ENCODE data around the gene SND1. TPM values are rescaled to one million over a fixed set of nuclear protein-coding genes. Genes with fewer than 3 reads are reported as not detected.

The SND1 gene
- total and polyA plus RNA-seq, 4 donors = 50.3 to 150 (median 105) TPM

GRCh38 chr7:127706766-127707165 is 54.8 kb downstream of the SND1 start:
- no peak for DNase-seq
- no peak for ATAC-seq (ENCODE audit: low FRiP score)
- Histone ChIP-seq H3K27me3 (ENCODE audit: control insufficient read depth in 1 of 2, insufficient read depth in 2 of 2, low read length in 1 of 2) (no peaks in the 10 kb centered on the region), H3K27ac (ENCODE audit: low read depth in 1 of 2, low read length in 2 of 2) (no peak overlapping the region), H3K4me3 (ENCODE audit: low read length in 2 of 2) (no peak overlapping the region), H3K9me3 (ENCODE audit: control insufficient read depth, low read length) (no peaks in the 10 kb centered on the region), H3K36me3 (ENCODE audit: control insufficient read depth in 1 of 2, insufficient read depth in 2 of 2, low read length in 1 of 2) (peaks cover 3 to 7% of the 10 kb centered on the region in 2 donors), H3K4me1 (ENCODE audit: control insufficient read depth in 1 of 2, insufficient read depth in 2 of 2, low read length in 2 of 2) (peaks cover 0 to 2% of the 10 kb centered on the region in 2 donors)
- intact Hi-C loops (cut with DNase I) = no loop called here

DNA sequence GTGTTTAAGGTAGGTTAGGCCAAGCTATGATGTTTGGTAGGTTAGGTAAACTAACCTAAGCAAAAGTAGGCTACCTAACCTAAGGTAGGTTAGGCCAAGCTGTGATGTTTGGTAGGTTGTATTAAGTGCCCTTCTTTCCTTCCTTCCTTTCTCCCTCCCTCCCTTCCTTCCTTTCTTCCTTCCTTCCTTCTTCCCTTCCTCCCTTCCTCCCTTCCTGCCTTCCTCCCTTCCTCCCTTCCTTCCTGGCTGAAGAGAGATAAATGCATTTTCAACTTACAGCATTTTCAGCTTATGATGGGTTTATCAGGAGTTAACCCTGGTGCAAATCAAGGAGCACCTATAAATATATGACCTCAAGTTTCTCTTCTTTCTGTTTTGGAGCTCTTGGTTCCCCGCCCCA is 56.2 kb downstream of the SND1 start:
- 81 to 95% methylated on average over 1 of the region's 1 CpG for WGBS, 2 donors
- peaks cover 3 to 7% of the 10 kb centered on the region in 2 donors for H3K36me3 ChIP-seq (ENCODE audit: control insufficient read depth in 1 of 2, insufficient read depth in 2 of 2, low read length in 1 of 2)

DNA sequence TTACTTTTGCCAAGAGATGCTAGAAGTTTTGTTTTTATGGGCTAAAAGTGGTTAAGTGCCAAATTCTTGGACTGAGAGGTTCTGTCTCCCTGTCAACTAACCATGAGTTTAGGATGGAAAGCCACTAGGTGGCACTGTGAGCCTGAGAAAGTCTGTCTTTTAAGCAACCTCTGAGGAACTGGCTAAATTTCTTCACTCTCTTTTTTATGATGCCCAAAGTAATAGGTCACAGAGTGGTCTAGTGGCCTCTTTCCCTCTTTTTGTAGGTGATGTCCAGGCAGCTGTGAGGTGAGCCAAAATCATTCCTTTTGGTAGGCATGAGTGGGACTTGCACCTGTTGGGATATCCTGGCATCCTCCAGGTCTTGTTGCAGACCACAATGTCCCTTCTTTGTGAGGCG is 56.8 kb downstream of the SND1 start:
- Histone ChIP-seq H3K4me3 (ENCODE audit: low read length in 2 of 2) (no peak overlapping the region), H3K27me3 (ENCODE audit: control insufficient read depth in 1 of 2, insufficient read depth in 2 of 2, low read length in 1 of 2) (no peaks in the 10 kb centered on the region), H3K27ac (ENCODE audit: low read depth in 1 of 2, low read length in 2 of 2) (no peak overlapping the region), H3K4me1 (ENCODE audit: control insufficient read depth in 1 of 2, insufficient read depth in 2 of 2, low read length in 2 of 2) (peaks cover 0 to 2% of the 10 kb centered on the region in 2 donors), H3K36me3 (ENCODE audit: control insufficient read depth in 1 of 2, insufficient read depth in 2 of 2, low read length in 1 of 2) (peaks cover 3 to 7% of the 10 kb centered on the region in 2 donors), H3K9me3 (ENCODE audit: control insufficient read depth, low read length) (no peaks in the 10 kb centered on the region)
- DNase-seq (peak in 1 of 2 donors; percentile 66), ATAC-seq (ENCODE audit: low FRiP score) (peak; percentile 90)
- intact Hi-C loops (cut with DNase I) = loop anchor here (2.0 kb wide), 1 partner anchor 500 kb away; no protein-coding TSS in a partner anchor
- 91 to 92% methylated on average over 1 of the region's 1 CpG for WGBS, 2 donors

More for the DNA sequence above, 56.2 kb downstream of the SND1 start:
- Histone ChIP-seq H3K9me3 (ENCODE audit: control insufficient read depth, low read length) (no peaks in the 10 kb centered on the region), H3K27ac (ENCODE audit: low read depth in 1 of 2, low read length in 2 of 2) (no peak overlapping the region), H3K4me1 (ENCODE audit: control insufficient read depth in 1 of 2, insufficient read depth in 2 of 2, low read length in 2 of 2) (peaks cover 0 to 2% of the 10 kb centered on the region in 2 donors), H3K4me3 (ENCODE audit: low read length in 2 of 2) (no peak overlapping the region), H3K27me3 (ENCODE audit: control insufficient read depth in 1 of 2, insufficient read depth in 2 of 2, low read length in 1 of 2) (no peaks in the 10 kb centered on the region)
- intact Hi-C loops (cut with DNase I) = loop anchor here (2.0 kb wide), 1 partner anchor 501 kb away; no protein-coding TSS in a partner anchor
- ATAC-seq (ENCODE audit: low FRiP score) (no peak), DNase-seq (no peak)

GRCh38 chr7:127710635-127711034 is 58.6 kb downstream of the SND1 start:
- no peak for ATAC-seq (ENCODE audit: low FRiP score)
- H3K4me3 ChIP-seq (ENCODE audit: low read length in 2 of 2) = no peak overlapping the region
- intact Hi-C loops (cut with DNase I) = no loop called here

DNA sequence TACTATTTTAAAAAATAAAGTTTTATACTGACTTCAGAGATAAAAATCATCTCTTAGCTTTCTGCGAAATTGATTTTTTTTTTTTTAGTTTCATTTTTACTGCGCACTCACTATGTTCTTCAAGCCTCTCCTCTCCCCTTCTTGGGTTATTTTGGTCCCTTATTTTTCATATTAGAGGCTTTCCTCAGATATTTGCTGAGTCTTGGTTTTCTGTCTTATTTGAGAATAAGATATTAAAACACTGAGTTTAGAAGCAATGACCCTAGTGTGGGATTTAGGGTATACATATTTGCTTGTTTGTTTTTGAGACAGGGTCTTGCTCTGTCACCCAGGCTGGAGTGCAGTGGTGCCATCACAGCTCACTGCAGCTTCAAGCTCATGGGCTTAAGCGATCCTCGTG is 59.9 kb downstream of the SND1 start:
- intact Hi-C loops (cut with DNase I) = no loop called here
- ATAC-seq (ENCODE audit: low FRiP score) (no peak), DNase-seq (no peak)
- Histone ChIP-seq H3K27me3 (ENCODE audit: control insufficient read depth in 1 of 2, insufficient read depth in 2 of 2, low read length in 1 of 2) (no peaks in the 10 kb centered on the region), H3K4me3 (ENCODE audit: low read length in 2 of 2) (no peak overlapping the region), H3K4me1 (ENCODE audit: control insufficient read depth in 1 of 2, insufficient read depth in 2 of 2, low read length in 2 of 2) (peaks cover 0 to 2% of the 10 kb centered on the region in 2 donors), H3K9me3 (ENCODE audit: control insufficient read depth, low read length) (no peaks in the 10 kb centered on the region), H3K36me3 (ENCODE audit: control insufficient read depth in 1 of 2, insufficient read depth in 2 of 2, low read length in 1 of 2) (peaks cover 0 to 4% of the 10 kb centered on the region in 2 donors), H3K27ac (ENCODE audit: low read depth in 1 of 2, low read length in 2 of 2) (no peak overlapping the region)
- 97 to 98% methylated on average over 4 of the region's 4 CpGs for WGBS, 2 donors

More at GRCh38 chr7:127710635-127711034, 58.6 kb downstream of the SND1 start:
- no peak for DNase-seq
- Histone ChIP-seq H3K27ac (ENCODE audit: low read depth in 1 of 2, low read length in 2 of 2) (no peak overlapping the region), H3K9me3 (ENCODE audit: control insufficient read depth, low read length) (no peaks in the 10 kb centered on the region), H3K36me3 (ENCODE audit: control insufficient read depth in 1 of 2, insufficient read depth in 2 of 2, low read length in 1 of 2) (peaks cover 0 to 4% of the 10 kb centered on the region in 2 donors), H3K4me1 (ENCODE audit: control insufficient read depth in 1 of 2, insufficient read depth in 2 of 2, low read length in 2 of 2) (peaks cover 0 to 2% of the 10 kb centered on the region in 2 donors), H3K27me3 (ENCODE audit: control insufficient read depth in 1 of 2, insufficient read depth in 2 of 2, low read length in 1 of 2) (no peaks in the 10 kb centered on the region)
- 98 to 100% methylated on average over 1 of the region's 1 CpG for WGBS, 2 donors

GRCh38 chr7:127713006-127713405 is 61.0 kb downstream of the SND1 start:
- peaks cover 0 to 7% of the 10 kb centered on the region in 2 donors for H3K36me3 ChIP-seq (ENCODE audit: control insufficient read depth in 1 of 2, insufficient read depth in 2 of 2, low read length in 1 of 2)
- no peak for DNase-seq
- intact Hi-C loops (cut with DNase I) = no loop called here
- no peak for ATAC-seq (ENCODE audit: low FRiP score)
- no peak overlapping the region for H3K4me3 ChIP-seq (ENCODE audit: low read length in 2 of 2)
- no peaks in the 10 kb centered on the region for H3K27me3 ChIP-seq (ENCODE audit: control insufficient read depth in 1 of 2, insufficient read depth in 2 of 2, low read length in 1 of 2)
- H3K4me1 ChIP-seq (ENCODE audit: control insufficient read depth in 1 of 2, insufficient read depth in 2 of 2, low read length in 2 of 2) = peaks cover 0 to 2% of the 10 kb centered on the region in 2 donors
- H3K27ac ChIP-seq (ENCODE audit: low read depth in 1 of 2, low read length in 2 of 2) = no peak overlapping the region
- no peaks in the 10 kb centered on the region for H3K9me3 ChIP-seq (ENCODE audit: control insufficient read depth, low read length)

DNA sequence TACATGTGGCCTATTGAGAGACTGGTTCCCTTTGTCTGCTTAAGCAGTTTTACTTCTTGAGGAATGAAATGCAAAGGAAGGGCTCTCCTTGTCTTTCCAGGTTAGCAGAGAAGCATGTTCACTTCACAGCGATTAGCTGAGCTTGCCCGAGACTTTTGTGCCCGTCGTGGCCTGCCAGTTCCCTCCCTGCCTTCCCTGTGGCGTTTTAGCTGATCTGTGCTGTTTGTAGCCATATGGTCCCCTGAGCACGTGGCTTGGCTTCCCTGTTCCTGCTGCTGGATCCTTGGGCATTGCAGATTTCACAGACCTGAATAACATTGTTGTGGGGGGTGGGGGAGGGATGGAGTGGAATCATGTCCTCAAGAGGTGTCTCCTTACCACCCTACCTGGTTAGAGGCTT is 61.8 kb downstream of the SND1 start:
- peaks cover 0 to 7% of the 10 kb centered on the region in 2 donors for H3K36me3 ChIP-seq (ENCODE audit: control insufficient read depth in 1 of 2, insufficient read depth in 2 of 2, low read length in 1 of 2)
- no peaks in the 10 kb centered on the region for H3K9me3 ChIP-seq (ENCODE audit: control insufficient read depth, low read length)
- H3K4me3 ChIP-seq (ENCODE audit: low read length in 2 of 2) = no peak overlapping the region
- ATAC-seq (ENCODE audit: low FRiP score) (no peak), DNase-seq (peak in 1 of 2 donors; percentile 40)
- intact Hi-C loops (cut with DNase I) = no loop called here
- H3K27me3 ChIP-seq (ENCODE audit: control insufficient read depth in 1 of 2, insufficient read depth in 2 of 2, low read length in 1 of 2) = no peaks in the 10 kb centered on the region
- H3K4me1 ChIP-seq (ENCODE audit: control insufficient read depth in 1 of 2, insufficient read depth in 2 of 2, low read length in 2 of 2) = peaks cover 0 to 2% of the 10 kb centered on the region in 2 donors
- 67 to 74% methylated on average over 6 of the region's 6 CpGs for WGBS, 2 donors
- no peak overlapping the region for H3K27ac ChIP-seq (ENCODE audit: low read depth in 1 of 2, low read length in 2 of 2)

DNA sequence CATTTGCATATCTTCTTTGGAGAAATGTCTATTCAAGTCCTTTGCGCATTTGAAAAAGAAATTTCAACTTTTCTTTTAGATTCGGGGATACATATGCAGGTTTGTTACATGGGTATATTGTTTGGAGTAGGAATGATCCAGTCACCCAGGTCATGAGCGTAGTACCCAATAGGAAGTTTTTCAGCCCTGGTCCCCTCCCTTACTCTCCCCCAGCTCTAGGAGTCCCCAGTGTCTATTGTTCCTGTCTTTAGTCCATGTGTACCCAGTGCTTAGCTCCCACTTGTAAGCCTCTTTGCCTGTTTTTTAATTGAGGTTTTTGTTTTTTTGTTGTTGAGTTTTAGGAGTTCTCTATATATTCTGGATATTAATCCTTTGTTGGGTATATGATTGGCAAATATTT is 63.3 kb downstream of the SND1 start:
- 84 to 98% methylated on average over 3 of the region's 3 CpGs for WGBS, 2 donors
- H3K36me3 ChIP-seq (ENCODE audit: control insufficient read depth in 1 of 2, insufficient read depth in 2 of 2, low read length in 1 of 2) = peaks cover 2% of the 10 kb centered on the region in 2 donors
- intact Hi-C loops (cut with DNase I) = no loop called here
- no peaks in the 10 kb centered on the region for H3K9me3 ChIP-seq (ENCODE audit: control insufficient read depth, low read length)
- no peaks in the 10 kb centered on the region for H3K4me1 ChIP-seq (ENCODE audit: control insufficient read depth in 1 of 2, insufficient read depth in 2 of 2, low read length in 2 of 2)
- no peak for DNase-seq
- no peak for ATAC-seq (ENCODE audit: low FRiP score)
- H3K4me3 ChIP-seq (ENCODE audit: low read length in 2 of 2) = no peak overlapping the region
- no peaks in the 10 kb centered on the region for H3K27me3 ChIP-seq (ENCODE audit: control insufficient read depth in 1 of 2, insufficient read depth in 2 of 2, low read length in 1 of 2)
- no peak overlapping the region for H3K27ac ChIP-seq (ENCODE audit: low read depth in 1 of 2, low read length in 2 of 2)

- no peak overlapping the region for H3K4me3 ChIP-seq (ENCODE audit: low read length in 2 of 2)
- no peak for ATAC-seq (ENCODE audit: low FRiP score)
- WGBS, 2 donors = 96 to 97% methylated on average over 1 of the region's 1 CpG
These were observed 63.9 kb downstream of the SND1 start for GRCh38 chr7:127715901-127716300.

More at GRCh38 chr7:127715901-127716300, 63.9 kb downstream of the SND1 start:
- Histone ChIP-seq H3K27ac (ENCODE audit: low read depth in 1 of 2, low read length in 2 of 2) (no peak overlapping the region), H3K9me3 (ENCODE audit: control insufficient read depth, low read length) (no peaks in the 10 kb centered on the region), H3K4me1 (ENCODE audit: control insufficient read depth in 1 of 2, insufficient read depth in 2 of 2, low read length in 2 of 2) (no peaks in the 10 kb centered on the region), H3K36me3 (ENCODE audit: control insufficient read depth in 1 of 2, insufficient read depth in 2 of 2, low read length in 1 of 2) (peaks cover 2 to 3% of the 10 kb centered on the region in 2 donors), H3K27me3 (ENCODE audit: control insufficient read depth in 1 of 2, insufficient read depth in 2 of 2, low read length in 1 of 2) (no peaks in the 10 kb centered on the region)
- intact Hi-C loops (cut with DNase I) = no loop called here
- DNase-seq = no peak
